K562 (cell line): ENCODE results near the gene PLEKHG5. TPM values are rescaled to one million over a fixed set of nuclear protein-coding genes. Genes with fewer than 3 reads are reported as not detected.

Experiments used
- ATAC-seq: fragments of 200-7000 bp; cut with Tn5 transposase; 3 replicates; pipeline ENCODE4 v1.9.1; 2020; ENCODE audit warnings: moderate library complexity
- BruUV-seq: library from RNA; stranded (reverse); fragments of 400-500 nt; replicated peaks from 2 replicates; lab custom pipeline; 2021; lab: Mats Ljungman, UMichigan
- CTCF ChIA-PET: fragments of 300-600 bp; formaldehyde crosslinking; extraction: SDS; loops from one replicate; lab custom pipeline; 2021; ENCODE audit warnings: low intra/inter-chr PET ratio; lab: Yijun Ruan, JAX
- POLR2A ChIA-PET: fragments of 300-600, 350-650 bp; sonication (Branson Sonifier 250); formaldehyde crosslinking; extraction: SDS; loops from one replicate; lab custom pipeline; 2021; ENCODE audit warnings: antibody characterized with exemption, inconsistent platforms; lab: Yijun Ruan, JAX
- DNase-seq, 4 experiments: peaks; one replicate each; pipeline versions ENCODE4 v3.0.0 to v3.0.0-alpha.2; 2011 to 2018; ENCODE audit warnings: low spot score in 3 of 4, mixed read lengths in 3 of 4; ENCODE audit errors: extremely low read depth in 1 of 4
- FAIRE-seq: peaks from 2 replicates; lab custom pipeline; 2011; peaks lifted over from hg19 to GRCh38; lab: Jason Lieb, UNC
- H2AFZ ChIP-seq: 2 replicates; pipeline ENCODE4 v1.6.0; 2011; ENCODE audit warnings: low read depth, low read length, control low read depth, inconsistent platforms
- H3K27ac ChIP-seq: fragments of 200-600 bp; 3 replicates; pipeline ENCODE4 v1.8.0; 2011; ENCODE audit warnings: low read depth, mild to moderate bottlenecking, control low read depth, inconsistent platforms, low read length, moderate library complexity, mixed read lengths; ENCODE audit errors: extremely low read depth
- H3K27me3 ChIP-seq, 2 experiments: fragments of 300-600 bp in 1 of 2; 2 replicates in 1 of 2; 3 replicates in 1 of 2; pipeline versions ENCODE4 v1.6.0 to v1.8.0; 2011; ENCODE audit warnings: inconsistent platforms in 2 of 2, low read length in 2 of 2, mild to moderate bottlenecking in 1 of 2, mixed read lengths in 1 of 2, moderate library complexity in 1 of 2; ENCODE audit not compliant: control insufficient read depth in 2 of 2, insufficient read depth in 2 of 2
- H3K36me3 ChIP-seq: fragments of 300-600 bp; 3 replicates; pipeline ENCODE4 v1.8.0; 2011; ENCODE audit warnings: mild to moderate bottlenecking, low read length, inconsistent platforms; ENCODE audit not compliant: control insufficient read depth, insufficient read depth
- H3K4me1 ChIP-seq, 2 experiments: fragments of 200-600 bp in 1 of 2; replicated peaks in 1 of 2; 2 replicates in 1 of 2; 3 replicates in 1 of 2; pipeline versions ENCODE4 v1.5.1 to v1.8.0; 2011; ENCODE audit warnings: inconsistent platforms in 2 of 2, low read length in 2 of 2, mild to moderate bottlenecking in 1 of 2, mixed read lengths in 1 of 2, moderate library complexity in 1 of 2; ENCODE audit not compliant: control insufficient read depth in 2 of 2, insufficient read depth in 2 of 2
- H3K4me2 ChIP-seq: 2 replicates; pipeline ENCODE4 v1.6.1; 2011; ENCODE audit warnings: low read length, control low read depth, inconsistent platforms, mixed read lengths; ENCODE audit not compliant: insufficient read depth
- H3K4me3 ChIP-seq: fragments of 200-600 bp; sonication (generic), shearing (Covaris generic); 2 replicates; pipeline ENCODE4 v1.5.1; 2016; ENCODE audit warnings: control low read depth, inconsistent platforms
- H3K79me2 ChIP-seq: fragments of 200-600 bp; 3 replicates; pipeline ENCODE4 v1.8.0; 2011; ENCODE audit warnings: low read length, inconsistent platforms; ENCODE audit not compliant: control insufficient read depth, insufficient read depth
- H3K9ac ChIP-seq, 2 experiments: 2 replicates each; pipeline versions ENCODE4 v1.6.0 to v1.6.1; 2011; ENCODE audit warnings: low read depth in 2 of 2, low read length in 2 of 2, control low read depth in 1 of 2, inconsistent platforms in 1 of 2, mild to moderate bottlenecking in 1 of 2, mixed read lengths in 1 of 2; ENCODE audit not compliant: insufficient read depth in 1 of 2
- H3K9me1 ChIP-seq: one replicate; pipeline ENCODE4 v1.6.0; 2011; ENCODE audit warnings: inconsistent platforms, mild to moderate bottlenecking, low read length, moderate library complexity; ENCODE audit not compliant: control insufficient read depth, insufficient read depth
- H3K9me3 ChIP-seq: replicated peaks from 2 replicates; pipeline ENCODE4 v1.5.1; 2011; ENCODE audit warnings: low read depth, low read length, inconsistent platforms; ENCODE audit not compliant: control insufficient read depth, insufficient read depth
- H4K20me1 ChIP-seq: replicated peaks from 2 replicates; pipeline ENCODE4 v1.6.1; 2011; ENCODE audit warnings: low read length, inconsistent platforms, mixed read lengths; ENCODE audit not compliant: control insufficient read depth, insufficient read depth
- ELK1 ChIP-seq: sonication (generic); formaldehyde crosslinking; IDR thresholded peaks from 2 replicates; pipeline ENCODE4 v1.8.1; 2022; ENCODE audit warnings: missing genetic modification reagents
- ZNF263 ChIP-seq: sonication (generic); formaldehyde crosslinking; IDR thresholded peaks from 2 replicates; pipeline ENCODE4 v1.8.0; 2022; ENCODE audit warnings: mild to moderate bottlenecking, missing genetic modification reagents, borderline replicate concordance
- WGBS: fragments of 100-300 bp; shearing (Covaris generic); methylation state at CpG from one replicate; pipeline ENCODE4 v1.1.6; 2016; ENCODE audit warnings: low coverage, mixed read lengths; ENCODE audit not compliant: insufficient coverage; ENCODE audit errors: missing lambda C conversion rate; 5-methylcytosine and 5-hydroxymethylcytosine counted together
- in situ Hi-C: fragments of 300-500 bp; cut with MboI; formaldehyde crosslinking; loops from 4 replicates; pipeline ENCODE4 v1.15.0; 2018; ENCODE audit warnings: inconsistent platforms, mixed read lengths
- intact Hi-C: fragments of 100-400 bp; cut with micrococcal nuclease; formaldehyde crosslinking; loops from 2 replicates; pipeline ENCODE4 v1.14.2; 2022
- polyA plus RNA-seq, 8 experiments: library from polyadenylated mRNA; depleted of rRNA in 4 of 8; stranded (reverse) in 5 of 8; unstranded in 3 of 8; fragments of >200 nt; fragmentation: Nextera tagmentation in 2 of 8; fragmentation: Illumina TruSeq in 1 of 8; extraction: Ambion mirVana in 2 of 8; extraction: Trizol in 1 of 8; gene quantifications; 2 replicates each; pipeline versions ENCODE4 v1.2.1 to v1.2.3, GENCODE V29; 2011 to 2014; ENCODE audit warnings: inconsistent platforms in 1 of 8, missing spikeins in 1 of 8
- total RNA-seq, 7 experiments: library from RNA; depleted of rRNA in 6 of 7; stranded (reverse); fragments of >200 nt in 6 of 7; fragmentation: Illumina TruSeq in 2 of 7; extraction: Trizol in 2 of 7; gene quantifications; 2 replicates each; pipeline versions ENCODE4 v1.2.1 to v1.2.3, GENCODE V29; 2011 to 2021; ENCODE audit warnings: low replicate concordance in 1 of 7
- TF ChIP-seq, protein P1 (sequence below), 2 experiments: IDR thresholded peaks; 2 replicates each; pipeline ENCODE4 v1.6.1; 2011; ENCODE audit warnings: borderline replicate concordance in 1 of 2, control low read depth in 1 of 2, low read depth in 1 of 2, low read length in 1 of 2, mild to moderate bottlenecking in 1 of 2, mixed read lengths in 1 of 2, moderate library complexity in 1 of 2; ENCODE audit not compliant: insufficient read depth in 1 of 2, insufficient read length in 1 of 2, poor library complexity in 1 of 2, severe bottlenecking in 1 of 2; ENCODE audit errors: extremely low read depth in 1 of 2

The PLEKHG5 gene
- total and polyA plus RNA-seq, 9 of the 15 experiments (the other 6 are each of a cell fraction or from before 2014, with no cell fraction given) = 0.04 to 0.29 (median 0.09) TPM; not detected in 3

DNA sequence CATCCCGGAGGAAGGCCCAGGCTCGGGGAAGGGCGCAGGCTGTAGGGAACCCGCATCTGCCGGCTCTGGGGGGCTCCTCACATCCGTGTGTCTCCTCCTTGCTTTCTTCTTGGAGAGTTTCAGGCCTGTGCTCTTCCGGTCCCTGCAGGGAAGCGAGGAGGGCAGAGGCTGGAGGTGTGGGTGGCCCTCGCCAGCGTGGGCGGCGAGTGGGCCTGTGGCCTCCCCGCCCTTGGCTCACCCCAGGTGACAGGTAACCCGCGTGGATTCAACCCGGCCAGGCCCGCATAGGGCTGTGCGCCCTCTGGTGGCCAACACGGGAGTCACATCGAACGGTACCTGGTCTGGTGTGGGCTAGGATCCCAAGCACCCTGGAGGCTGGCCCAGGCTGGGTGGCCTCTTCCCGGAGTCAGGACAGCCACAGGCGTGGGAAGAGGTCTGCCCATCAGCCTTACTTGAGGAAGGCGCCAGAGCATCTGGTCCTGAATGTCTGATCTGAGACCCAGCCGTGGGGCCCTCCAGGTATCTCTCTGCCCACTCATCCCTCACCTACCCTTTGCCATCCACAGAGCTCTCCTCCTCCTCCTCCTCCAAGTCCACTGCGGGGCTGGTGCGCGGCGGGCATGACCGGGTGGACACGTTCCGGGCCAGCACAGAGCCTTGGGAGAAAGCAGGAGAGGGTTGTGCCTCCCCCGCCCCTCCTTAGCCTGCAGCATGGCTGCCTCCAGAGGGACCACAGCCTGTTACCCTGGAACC, 15.9 kb downstream of the PLEKHG5 start (continued):
- TF ChIP-seq, protein P1, sequence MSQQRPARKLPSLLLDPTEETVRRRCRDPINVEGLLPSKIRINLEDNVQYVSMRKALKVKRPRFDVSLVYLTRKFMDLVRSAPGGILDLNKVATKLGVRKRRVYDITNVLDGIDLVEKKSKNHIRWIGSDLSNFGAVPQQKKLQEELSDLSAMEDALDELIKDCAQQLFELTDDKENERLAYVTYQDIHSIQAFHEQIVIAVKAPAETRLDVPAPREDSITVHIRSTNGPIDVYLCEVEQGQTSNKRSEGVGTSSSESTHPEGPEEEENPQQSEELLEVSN (IDR thresholded peaks at IDR 0.05; ENCODE audit: borderline replicate concordance in 1 of 2, extremely low read depth in 1 of 2, insufficient read depth in 1 of 2, insufficient read length in 1 of 2, low read depth in 1 of 2, low read length in 1 of 2, poor library complexity in 1 of 2, severe bottlenecking in 1 of 2) = peak in 1 of 2 experiments; percentile 21

GRCh38 chr1:6474815-6475282, 16.6 kb downstream of the PLEKHG5 start:
- POLR2A ChIA-PET = no interaction called here
- in situ Hi-C loops = loop anchor here (5.0 to 25.0 kb wide), 2 partner anchors 63 to 737 kb away; no protein-coding TSS in a partner anchor
- H3K9me1 ChIP-seq = no peaks in the 10 kb centered on the region
- CTCF ChIA-PET = interaction anchor here (1.3 kb wide), 2 partner anchors 127 to 228 kb away, joined by 4 to 6 read pairs; no protein-coding TSS in a partner anchor
- DNase-seq (no peak), ATAC-seq (0 out of 3 replicates have a peak, but pooled peaks have one; percentile 3), FAIRE-seq (no peak)
- intact Hi-C loops = loop anchor here (1.0 to 5.0 kb wide), 2 partner anchors 68 to 127 kb away; no protein-coding TSS in a partner anchor
- no peak overlapping the region for H3K4me2 ChIP-seq
- no TSS peak for BruUV-seq
- no peak overlapping the region for H3K9ac ChIP-seq
- H3K79me2 ChIP-seq = no peaks in the 10 kb centered on the region
- peaks cover 10 to 58% of the 10 kb centered on the region in 2 experiments; a peak in 4 of 5 replicates for H3K4me1 ChIP-seq
- peaks cover 33 to 75% of the 10 kb centered on the region in 2 experiments for H3K27me3 ChIP-seq
- no peaks in the 10 kb centered on the region for H3K9me3 ChIP-seq
- no peak overlapping the region for H2AFZ ChIP-seq
- no peak overlapping the region for H3K4me3 ChIP-seq
- peaks cover 40% of the 10 kb centered on the region for H4K20me1 ChIP-seq
- H3K36me3 ChIP-seq = no peaks in the 10 kb centered on the region
- no peak for TF ChIP-seq ELK1 (CRISPR knock-in tag)
- peak; percentile 34 for TF ChIP-seq ZNF263 (CRISPR knock-in tag)
- 17% methylated on average over 11 of the region's 13 CpGs for WGBS
- no peak overlapping the region for H3K27ac ChIP-seq
